B cell (primary cell): ENCODE data around the gene PARN. TPM values are rescaled to one million over a fixed set of nuclear protein-coding genes. Genes with fewer than 3 reads are reported as not detected.

Experiments used
- ATAC-seq: fragments of 200-7000 bp; cut with Tn5 transposase; one replicate; pipeline ENCODE4 v1.10.0; 2021; ENCODE audit warnings: low read depth, mild to moderate bottlenecking, moderate number of reproducible peaks, moderate library complexity
- CTCF ChIA-PET: fragments of 350-600 bp; sonication (Branson Sonifier 250); formaldehyde crosslinking; loops from one replicate; lab custom pipeline; 2021; ENCODE audit warnings: antibody characterized with exemption, inconsistent platforms; lab: Charles Lee
- POLR2A ChIA-PET: fragments of 350-600 bp; sonication (Branson Sonifier 250); formaldehyde crosslinking; loops from one replicate; lab custom pipeline; 2021; ENCODE audit warnings: antibody characterized with exemption; lab: Charles Lee
- DNase-seq: peaks from one replicate; pipeline ENCODE4 v3.0.0; 2013
- H2AFZ ChIP-seq: 2 replicates; pipeline ENCODE4 v1.6.1; 2012; ENCODE audit warnings: mild to moderate bottlenecking, low read depth, low read length; ENCODE audit not compliant: insufficient read depth, poor library complexity, severe bottlenecking
- H3K27ac ChIP-seq, 2 donors: 1 replicate in 1 of 2; 2 replicates in 1 of 2; pipeline ENCODE4 v1.5.1; 2012 to 2013; ENCODE audit warnings: low read length in 2 of 2, mild to moderate bottlenecking in 2 of 2, moderate library complexity in 1 of 2
- H3K27me3 ChIP-seq, 4 experiments: fragments of 200-600 bp in 1 of 4; sonication (generic) in 1 of 4; replicated peaks in 1 of 4; 1 replicate in 2 of 4; 2 replicates in 2 of 4; pipeline versions ENCODE4 v1.6.1 to v1.7.0; 2013 to 2016; ENCODE audit warnings: low read length in 3 of 4, mild to moderate bottlenecking in 2 of 4, mixed read lengths in 1 of 4, moderate library complexity in 1 of 4; ENCODE audit not compliant: insufficient read depth in 4 of 4, control insufficient read depth in 3 of 4; ENCODE audit errors: control extremely low read depth in 1 of 4
- H3K36me3 ChIP-seq, 2 experiments: replicated peaks in 1 of 2; 1 replicate in 1 of 2; 2 replicates in 1 of 2; pipeline versions ENCODE4 v1.6.1 to v1.7.1; 2013; ENCODE audit warnings: low read length in 1 of 2; ENCODE audit not compliant: insufficient read depth in 2 of 2, control insufficient read depth in 1 of 2; ENCODE audit errors: control extremely low read depth in 1 of 2, extremely low read depth in 1 of 2
- H3K4me1 ChIP-seq, 2 donors: fragments of 200-600 bp in 1 of 2; sonication (generic) in 1 of 2; 1 replicate in 1 of 2; 2 replicates in 1 of 2; pipeline versions ENCODE4 v1.5.1 to v1.6.1; 2013 to 2017; ENCODE audit warnings: low read length in 2 of 2; ENCODE audit not compliant: control insufficient read depth in 2 of 2, insufficient read depth in 2 of 2
- H3K4me2 ChIP-seq: replicated peaks from 2 replicates; pipeline ENCODE3; 2012; ENCODE audit warnings: mild to moderate bottlenecking, low read depth, low read length; ENCODE audit not compliant: poor library complexity, severe bottlenecking
- H3K4me3 ChIP-seq, 5 experiments: fragments of 200-600 bp in 1 of 5; sonication (generic) in 1 of 5; 1 replicate in 3 of 5; 2 replicates in 2 of 5; pipeline versions ENCODE4 v1.5.1 to v1.7.0; 2011 to 2016; ENCODE audit warnings: low read length in 4 of 5, mild to moderate bottlenecking in 4 of 5, low read depth in 2 of 5, control low read depth in 1 of 5, moderate library complexity in 1 of 5; ENCODE audit not compliant: insufficient read depth in 1 of 5; ENCODE audit errors: control extremely low read depth in 1 of 5, extremely low read depth in 1 of 5
- H3K79me2 ChIP-seq: fragments of 200-600 bp; sonication (generic); one replicate; pipeline ENCODE4 v1.6.0; 2016; ENCODE audit warnings: low read length; ENCODE audit not compliant: control insufficient read depth, insufficient read depth
- H3K9ac ChIP-seq: fragments of 200-600 bp; sonication (generic); 2 replicates; pipeline ENCODE4 v1.6.1; 2017; ENCODE audit warnings: mild to moderate bottlenecking, low read length, moderate library complexity
- H3K9me3 ChIP-seq, 3 donors: one replicate each; pipeline versions ENCODE4 v1.6.1 to v1.7.1; 2013; ENCODE audit warnings: low read length in 2 of 3; ENCODE audit not compliant: control insufficient read depth in 2 of 3, insufficient read depth in 1 of 3; ENCODE audit errors: control extremely low read depth in 1 of 3
- H4K20me1 ChIP-seq: 2 replicates; pipeline ENCODE4 v1.6.0; 2012; ENCODE audit warnings: mild to moderate bottlenecking, low read length; ENCODE audit not compliant: insufficient read depth, control insufficient read depth, poor library complexity, severe bottlenecking
- H3K27ac Mint-ChIP-seq: one replicate; pipeline ENCODE4 v1.8.0; 2021; ENCODE audit warnings: mixed read lengths
- H3K27me3 Mint-ChIP-seq: one replicate; pipeline ENCODE4 v1.8.0; 2021; ENCODE audit warnings: mixed read lengths
- H3K4me1 Mint-ChIP-seq: one replicate; pipeline ENCODE4 v1.8.0; 2021; ENCODE audit warnings: mixed read lengths
- H3K4me3 Mint-ChIP-seq: one replicate; pipeline ENCODE4 v1.8.0; 2021; ENCODE audit warnings: mixed read lengths
- H3K9me3 Mint-ChIP-seq: one replicate; pipeline ENCODE4 v1.8.0; 2022; ENCODE audit warnings: mixed read lengths; ENCODE audit not compliant: insufficient read depth
- EZH2 ChIP-seq: IDR thresholded peaks from 2 replicates; pipeline ENCODE4 v1.6.1; 2012; ENCODE audit warnings: borderline replicate concordance, low read depth, mild to moderate bottlenecking, moderate library complexity, low read length; ENCODE audit not compliant: insufficient read depth, poor library complexity, severe bottlenecking
- WGBS: methylation state at CpG from one replicate; pipeline ENCODE4 v1.1.5; 2013; ENCODE audit warnings: missing lambda C conversion rate; ENCODE audit not compliant: insufficient coverage; 5-methylcytosine and 5-hydroxymethylcytosine counted together
- intact Hi-C: fragments of 100-400 bp; cut with micrococcal nuclease; formaldehyde crosslinking; loops from one replicate; pipeline ENCODE4 v1.10.0; 2022
- polyA plus RNA-seq: library from polyadenylated mRNA; depleted of rRNA; stranded (reverse); fragments of >200 nt; gene quantifications from 2 replicates; pipeline ENCODE4 v1.2.3, GENCODE V29; 2012
- total RNA-seq, 2 donors: library from RNA; stranded (reverse); fragments of 120-200 nt in 1 of 2; gene quantifications; 1 replicate in 1 of 2; 2 replicates in 1 of 2; pipeline versions ENCODE4 v1.2.3 to v1.2.4, GENCODE V29; 2013 to 2022
- TF ChIP-seq, protein P1 (sequence below): fragments of 200-600 bp; IDR thresholded peaks from one replicate; pipeline ENCODE4 v1.8.0; 2022; ENCODE audit warnings: antibody characterized with exemption, mild to moderate bottlenecking

Gene PARN
- total and polyA plus RNA-seq, 2 donors (not counting 1 experiment from before 2014, with no cell fraction given), result 25.3 to 62.2 TPM

DNA sequence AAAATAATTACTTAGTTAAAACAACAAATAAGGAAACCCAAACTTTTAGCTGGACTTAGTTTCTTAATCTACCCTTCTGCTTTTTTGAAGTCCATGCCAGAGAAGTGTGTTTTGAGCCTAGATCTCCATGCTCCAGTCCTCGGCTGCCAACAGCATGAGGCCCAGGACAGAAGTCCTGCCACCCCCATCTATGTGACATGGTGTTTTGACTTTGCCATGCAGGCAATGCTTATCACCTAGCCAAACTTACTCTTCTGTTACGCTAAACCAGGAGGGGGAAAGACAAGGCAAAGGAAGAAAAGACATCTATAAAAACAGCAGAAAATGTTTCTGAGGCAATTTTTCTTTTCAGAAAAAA, 119.5 kb downstream of the PARN start:
- Histone ChIP-seq H3K27ac (no peak overlapping the region), H3K9me3 (no peaks in the 10 kb centered on the region), H3K4me2 (no peak overlapping the region), H4K20me1 (peaks cover 7% of the 10 kb centered on the region), H3K27me3 (no peaks in the 10 kb centered on the region), H3K79me2 (no peaks in the 10 kb centered on the region), H3K36me3 (peaks cover 0 to 8% of the 10 kb centered on the region in 2 experiments), H3K4me3 (no peak overlapping the region), H3K4me1 (no peaks in the 10 kb centered on the region), H3K9ac (no peak overlapping the region), H2AFZ (no peak overlapping the region)
- H3K4me3 Mint-ChIP-seq, result no peak overlapping the region
- DNase-seq, result no peak
- H3K4me1 Mint-ChIP-seq, result no peaks in the 10 kb centered on the region
- no peaks in the 10 kb centered on the region for H3K27me3 Mint-ChIP-seq
- ATAC-seq, result no peak
- ChIA-PET CTCF (no interaction called here), POLR2A (no interaction called here)
- intact Hi-C loops, result no loop called here
- H3K27ac Mint-ChIP-seq, result no peak overlapping the region
- no CpG with 5 or more reads among the region's 2 CpGs for WGBS
- TF ChIP-seq, protein P1, sequence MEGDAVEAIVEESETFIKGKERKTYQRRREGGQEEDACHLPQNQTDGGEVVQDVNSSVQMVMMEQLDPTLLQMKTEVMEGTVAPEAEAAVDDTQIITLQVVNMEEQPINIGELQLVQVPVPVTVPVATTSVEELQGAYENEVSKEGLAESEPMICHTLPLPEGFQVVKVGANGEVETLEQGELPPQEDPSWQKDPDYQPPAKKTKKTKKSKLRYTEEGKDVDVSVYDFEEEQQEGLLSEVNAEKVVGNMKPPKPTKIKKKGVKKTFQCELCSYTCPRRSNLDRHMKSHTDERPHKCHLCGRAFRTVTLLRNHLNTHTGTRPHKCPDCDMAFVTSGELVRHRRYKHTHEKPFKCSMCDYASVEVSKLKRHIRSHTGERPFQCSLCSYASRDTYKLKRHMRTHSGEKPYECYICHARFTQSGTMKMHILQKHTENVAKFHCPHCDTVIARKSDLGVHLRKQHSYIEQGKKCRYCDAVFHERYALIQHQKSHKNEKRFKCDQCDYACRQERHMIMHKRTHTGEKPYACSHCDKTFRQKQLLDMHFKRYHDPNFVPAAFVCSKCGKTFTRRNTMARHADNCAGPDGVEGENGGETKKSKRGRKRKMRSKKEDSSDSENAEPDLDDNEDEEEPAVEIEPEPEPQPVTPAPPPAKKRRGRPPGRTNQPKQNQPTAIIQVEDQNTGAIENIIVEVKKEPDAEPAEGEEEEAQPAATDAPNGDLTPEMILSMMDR, result no peak
- no peak for TF ChIP-seq EZH2
- H3K9me3 Mint-ChIP-seq, result no peaks in the 10 kb centered on the region

DNA sequence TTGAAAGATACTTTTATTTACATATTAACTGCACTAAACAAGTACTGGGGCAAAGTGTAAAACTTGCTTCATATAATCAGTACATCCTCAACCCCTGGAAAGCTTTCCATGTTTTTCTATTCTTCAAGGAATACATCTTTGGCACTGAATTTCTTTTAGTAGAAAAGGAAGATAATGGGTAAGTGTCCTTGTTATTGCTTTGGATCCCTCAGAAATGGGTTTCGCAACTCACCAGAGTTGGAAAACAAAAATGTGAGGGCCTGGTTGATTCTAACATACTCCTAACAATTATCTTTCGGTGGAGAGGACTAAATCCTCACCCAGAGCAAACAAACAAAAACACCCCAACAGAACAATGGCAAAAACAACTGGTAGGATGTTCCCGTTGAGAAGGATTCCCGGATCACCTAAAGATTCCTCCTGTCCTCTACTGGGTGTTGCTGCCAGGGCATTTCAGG, 120.4 kb downstream of the PARN start:
- H4K20me1 ChIP-seq, result peaks cover 4% of the 10 kb centered on the region
- H3K36me3 ChIP-seq, result peaks cover 0 to under 1% of the 10 kb centered on the region in 2 experiments
- no peak overlapping the region for H3K4me3 Mint-ChIP-seq
- H2AFZ ChIP-seq, result no peak overlapping the region
- no peak overlapping the region for H3K27ac ChIP-seq
- no peak for ATAC-seq
- H3K4me1 Mint-ChIP-seq, result no peaks in the 10 kb centered on the region
- 100% methylated on average over 2 of the region's 4 CpGs for WGBS
- no peak for DNase-seq
- intact Hi-C loops, result no loop called here
- H3K4me3 ChIP-seq, result no peak overlapping the region
- no peaks in the 10 kb centered on the region for H3K27me3 Mint-ChIP-seq
- H3K4me2 ChIP-seq, result no peak overlapping the region
- H3K9me3 ChIP-seq, result no peaks in the 10 kb centered on the region
- no peaks in the 10 kb centered on the region for H3K9me3 Mint-ChIP-seq
- TF ChIP-seq EZH2, result no peak
- TF ChIP-seq, protein P1, result no peak
- H3K27ac Mint-ChIP-seq, result no peak overlapping the region
- no peaks in the 10 kb centered on the region for H3K79me2 ChIP-seq
- ChIA-PET CTCF (interaction anchor here (1.2 kb wide), 1 partner anchor 17 kb away, joined by 4 read pairs; no protein-coding TSS in a partner anchor), POLR2A (no interaction called here)
- no peaks in the 10 kb centered on the region for H3K4me1 ChIP-seq
- H3K27me3 ChIP-seq, result no peaks in the 10 kb centered on the region
- no peak overlapping the region for H3K9ac ChIP-seq
